Measurements from ENCODE around the gene CDT1.

CDT1 gene

GRCh38 chr16:88843256-88843655 lies 39.7 kb downstream of the CDT1 start:
- DNase-seq (ENCODE audit: extremely low spot score) = no peak
- POLR2A ChIA-PET = no interaction called here
- CTCF ChIA-PET = no interaction called here
- TF ChIP-seq CTCF (IDR thresholded peaks at IDR 0.05; ENCODE audit: control extremely low read depth, extremely low read depth, low read depth, missing control alignments) = no peak

GRCh38 chr16:88844419-88845036 lies 40.9 kb downstream of the CDT1 start:
- DNase-seq (ENCODE audit: extremely low spot score) = no peak
- POLR2A ChIA-PET = no interaction called here
- no peak for TF ChIP-seq CTCF (IDR thresholded peaks at IDR 0.05; ENCODE audit: control extremely low read depth, extremely low read depth, low read depth, missing control alignments)
- CTCF ChIA-PET = interaction anchor here (1.4 to 2.4 kb wide), 2 partner anchors 14 to 107 kb away, joined by 3 to 8 read pairs; no protein-coding TSS in a partner anchor

- ChIA-PET CTCF (interaction anchor here (1.9 to 2.4 kb wide), 2 partner anchors 11 to 109 kb away, joined by 7 to 8 read pairs; partner anchors contain the start of gene TRAPPC2L), POLR2A (interaction anchor here (0.6 kb wide), 1 partner anchor 399 kb away, joined by 8 read pairs; no protein-coding TSS in a partner anchor)
- DNase-seq (ENCODE audit: extremely low spot score) = no peak
- TF ChIP-seq CTCF (IDR thresholded peaks at IDR 0.05; ENCODE audit: control extremely low read depth, extremely low read depth, low read depth, missing control alignments) = no peak
Measured at GRCh38 chr16:88846088-88846487, 42.5 kb downstream of the CDT1 start.

GRCh38 chr16:88847654-88848053 lies 44.1 kb downstream of the CDT1 start:
- TF ChIP-seq CTCF (IDR thresholded peaks at IDR 0.05; ENCODE audit: control extremely low read depth, extremely low read depth, low read depth, missing control alignments) = no peak
- ChIA-PET POLR2A (no interaction called here), CTCF (no interaction called here)
- no peak for DNase-seq (ENCODE audit: extremely low spot score)

GRCh38 chr16:88848557-88848956 lies 45.0 kb downstream of the CDT1 start:
- ChIA-PET POLR2A (no interaction called here), CTCF (interaction anchor here (1.4 to 1.5 kb wide), 2 partner anchors 10 to 31 kb away, joined by 3 to 6 read pairs; no protein-coding TSS in a partner anchor)
- no peak for TF ChIP-seq CTCF (IDR thresholded peaks at IDR 0.05; ENCODE audit: control extremely low read depth, extremely low read depth, low read depth, missing control alignments)
- no peak for DNase-seq (ENCODE audit: extremely low spot score)

- no peak for TF ChIP-seq CTCF (IDR thresholded peaks at IDR 0.05; ENCODE audit: control extremely low read depth, extremely low read depth, low read depth, missing control alignments)
- ChIA-PET POLR2A (no interaction called here), CTCF (interaction anchor here (1.3 to 2.6 kb wide), 2 partner anchors 11 to 23 kb away, joined by 3 to 8 read pairs; no protein-coding TSS in a partner anchor)
- DNase-seq (ENCODE audit: extremely low spot score) = no peak
Measured at GRCh38 chr16:88850531-88851199, 47.1 kb downstream of the CDT1 start.

All from GM10248 (cell line).